Neuronal stem cell (in vitro differentiated cells): ENCODE measurements around the gene RYR2.
A peak's percentile ranks its signal among the peaks of the same experiment; 100 is the strongest.

Source experiments
- DNase-seq: peaks from one replicate; pipeline ENCODE4 v3.0.0-alpha.2; 2013; ENCODE audit warnings: low spot score
- H2AFZ ChIP-seq: one replicate; pipeline ENCODE4 v1.6.1; 2013; ENCODE audit warnings: mild to moderate bottlenecking, low read length, inconsistent platforms
- H2AK5ac ChIP-seq: 2 replicates; pipeline ENCODE4 v1.6.1; 2013; ENCODE audit warnings: low read depth, mild to moderate bottlenecking, inconsistent platforms, low read length, moderate library complexity, mixed read lengths
- H2BK120ac ChIP-seq: 2 replicates; pipeline ENCODE4 v1.6.1; 2013; ENCODE audit warnings: low read depth, mild to moderate bottlenecking, inconsistent platforms, low read length, moderate library complexity, mixed read lengths
- H2BK12ac ChIP-seq: one replicate; pipeline ENCODE4 v1.6.1; 2013; ENCODE audit warnings: low read length, inconsistent platforms
- H2BK15ac ChIP-seq: 2 replicates; pipeline ENCODE4 v1.6.1; 2013; ENCODE audit warnings: mild to moderate bottlenecking, low read length, inconsistent platforms, mixed read lengths
- H2BK5ac ChIP-seq: one replicate; pipeline ENCODE4 v1.6.1; 2013; ENCODE audit warnings: inconsistent platforms, mild to moderate bottlenecking, low read length, moderate library complexity
- H3K14ac ChIP-seq: one replicate; pipeline ENCODE4 v1.6.1; 2013; ENCODE audit warnings: low read length, inconsistent platforms
- H3K18ac ChIP-seq: 2 replicates; pipeline ENCODE4 v1.6.1; 2013; ENCODE audit warnings: low read length, inconsistent platforms
- H3K23ac ChIP-seq: 2 replicates; pipeline ENCODE4 v1.6.1; 2013; ENCODE audit warnings: low read depth, mild to moderate bottlenecking, mixed read lengths, low read length, inconsistent platforms; ENCODE audit not compliant: poor library complexity
- H3K27ac ChIP-seq: replicated peaks from 3 replicates; pipeline ENCODE4 v1.5.1; 2013; ENCODE audit warnings: low read length, inconsistent platforms
- H3K27me3 ChIP-seq, 3 experiments: 2 replicates each; pipeline ENCODE4 v1.6.1; 2013; ENCODE audit warnings: low read length in 3 of 3, mild to moderate bottlenecking in 2 of 3, inconsistent platforms in 1 of 3, low read depth in 1 of 3, mixed read lengths in 1 of 3, moderate library complexity in 1 of 3; ENCODE audit not compliant: control insufficient read depth in 3 of 3, insufficient read depth in 3 of 3
- H3K36me3 ChIP-seq, 2 donors: replicated peaks in 1 of 2; 2 replicates each; pipeline ENCODE4 v1.6.1; 2013; ENCODE audit warnings: low read length in 2 of 2; ENCODE audit not compliant: control insufficient read depth in 2 of 2, insufficient read depth in 2 of 2
- H3K4ac ChIP-seq: 2 replicates; pipeline ENCODE4 v1.6.1; 2013; ENCODE audit warnings: inconsistent platforms, mild to moderate bottlenecking, low read length, moderate library complexity
- H3K4me1 ChIP-seq, 2 donors: 1 replicate in 1 of 2; 2 replicates in 1 of 2; pipeline ENCODE4 v1.6.1; 2013; ENCODE audit warnings: low read length in 2 of 2, low read depth in 1 of 2; ENCODE audit not compliant: control insufficient read depth in 2 of 2, insufficient read depth in 1 of 2
- H3K4me2 ChIP-seq: one replicate; pipeline ENCODE4 v1.6.1; 2013; ENCODE audit warnings: mild to moderate bottlenecking, low read length, inconsistent platforms; ENCODE audit not compliant: insufficient read depth, poor library complexity, severe bottlenecking
- H3K4me3 ChIP-seq, 2 donors: 2 replicates each; pipeline ENCODE4 v1.5.1; 2013; ENCODE audit warnings: low read length in 2 of 2, mild to moderate bottlenecking in 2 of 2, inconsistent platforms in 1 of 2, moderate library complexity in 1 of 2
- H3K79me1 ChIP-seq: one replicate; pipeline ENCODE4 v1.6.1; 2013; ENCODE audit warnings: low read depth, mild to moderate bottlenecking, inconsistent platforms, low read length, moderate library complexity
- H3K9ac ChIP-seq: one replicate; pipeline ENCODE4 v1.6.1; 2013; ENCODE audit warnings: mild to moderate bottlenecking, low read depth, low read length, inconsistent platforms; ENCODE audit not compliant: poor library complexity
- H3K9me3 ChIP-seq, 2 donors: replicated peaks in 1 of 2; 2 replicates each; pipeline versions ENCODE3 to v1.6.1; 2013; ENCODE audit warnings: low read length in 2 of 2, mild to moderate bottlenecking in 2 of 2, inconsistent platforms in 1 of 2, low read depth in 1 of 2, mixed read lengths in 1 of 2, moderate library complexity in 1 of 2; ENCODE audit not compliant: control insufficient read depth in 2 of 2, insufficient read depth in 1 of 2
- H4K8ac ChIP-seq: one replicate; pipeline ENCODE4 v1.6.1; 2013; ENCODE audit warnings: low read depth, mild to moderate bottlenecking, inconsistent platforms, low read length, moderate library complexity
- H4K91ac ChIP-seq: one replicate; pipeline ENCODE4 v1.6.1; 2013; ENCODE audit warnings: low read length, low read depth, mild to moderate bottlenecking, inconsistent platforms; ENCODE audit not compliant: poor library complexity
- WGBS, 2 donors: extraction: QIAGEN DNeasy Blood & Tissue Kit; methylation state at CpG; one replicate each; pipeline ENCODE4 v1.1.7; 2013; ENCODE audit warnings: missing lambda C conversion rate in 2 of 2, mixed read lengths in 1 of 2; ENCODE audit not compliant: insufficient read length in 2 of 2, insufficient replicate concordance in 1 of 2; ENCODE audit errors: extremely low coverage in 2 of 2; 5-methylcytosine and 5-hydroxymethylcytosine counted together

RYR2 gene

GRCh38 chr1:237041461-237041794 lies 556 bp upstream of the RYR2 start:
- Histone ChIP-seq H4K8ac (no peak overlapping the region), H3K27ac (no peak overlapping the region), H2BK15ac (no peak overlapping the region), H2BK5ac (no peak overlapping the region), H2AK5ac (no peak overlapping the region), H3K27me3 (peaks cover 13 to 57% (median 32%) of the 10 kb centered on the region in 3 experiments), H3K4me3 (no peak overlapping the region), H3K36me3 (no peaks in the 10 kb centered on the region), H3K4ac (no peak overlapping the region), H2BK120ac (no peak overlapping the region), H3K14ac (no peak overlapping the region), H3K79me1 (no peaks in the 10 kb centered on the region), H3K23ac (no peak overlapping the region), H4K91ac (no peak overlapping the region), H2AFZ (peak overlapping the region; percentile 47), H3K4me2 (peak overlapping the region; percentile 46), H3K4me1 (peaks cover 4 to 5% of the 10 kb centered on the region in 2 donors), H3K18ac (no peak overlapping the region), H2BK12ac (no peak overlapping the region), H3K9ac (no peak overlapping the region), H3K9me3 (peaks cover 0 to 2% of the 10 kb centered on the region in 2 donors)
- no CpG with 5 or more reads among the region's 7 CpGs for WGBS, 2 donors
- DNase-seq, result no peak

- Histone ChIP-seq H3K36me3 (no peaks in the 10 kb centered on the region), H4K91ac (no peak overlapping the region), H3K4ac (no peak overlapping the region), H3K14ac (no peak overlapping the region), H3K4me3 (peak overlapping the region; percentile 38 to 87), H2BK12ac (no peak overlapping the region), H3K4me2 (peak overlapping the region; percentile 91), H3K9me3 (peaks cover 0 to 2% of the 10 kb centered on the region in 2 donors), H3K18ac (peak overlapping the region; percentile 71), H3K79me1 (no peaks in the 10 kb centered on the region), H3K9ac (peak overlapping the region; percentile 81), H3K27me3 (peaks cover 13 to 61% (median 32%) of the 10 kb centered on the region in 3 experiments), H3K4me1 (peaks cover 4 to 5% of the 10 kb centered on the region in 2 donors), H2BK15ac (no peak overlapping the region), H4K8ac (no peak overlapping the region), H2AFZ (peak overlapping the region; percentile 85), H2AK5ac (no peak overlapping the region), H3K23ac (peak overlapping the region; percentile 95), H3K27ac (no peak overlapping the region), H2BK120ac (no peak overlapping the region), H2BK5ac (no peak overlapping the region)
- WGBS, 2 donors, result no CpG with 5 or more reads among the region's 41 CpGs
- peak; percentile 48 for DNase-seq
Observed at GRCh38 chr1:237042526-237042891, 525 bp downstream of the RYR2 start.

- Histone ChIP-seq H2BK5ac (no peak overlapping the region), H3K9ac (peak overlapping the region; percentile 86), H2AK5ac (no peak overlapping the region), H3K14ac (peak overlapping the region; percentile 56), H2AFZ (peak overlapping the region; percentile 85), H3K36me3 (no peaks in the 10 kb centered on the region), H3K9me3 (peaks cover 0 to 2% of the 10 kb centered on the region in 2 donors), H2BK120ac (no peak overlapping the region), H3K4me1 (peaks cover 4 to 5% of the 10 kb centered on the region in 2 donors), H3K23ac (peak overlapping the region; percentile 95), H3K27ac (no peak overlapping the region), H2BK12ac (no peak overlapping the region), H3K79me1 (no peaks in the 10 kb centered on the region), H4K8ac (no peak overlapping the region), H3K4me2 (peak overlapping the region; percentile 91), H3K4ac (no peak overlapping the region), H2BK15ac (no peak overlapping the region), H3K4me3 (peak overlapping the region; percentile 38 to 87), H4K91ac (no peak overlapping the region), H3K18ac (peak overlapping the region; percentile 83), H3K27me3 (peaks cover 13 to 63% (median 32%) of the 10 kb centered on the region in 3 experiments)
- no CpG with 5 or more reads among the region's 55 CpGs for WGBS, 2 donors
- DNase-seq, result peak; percentile 26
Observed at GRCh38 chr1:237042892-237043576, 1.1 kb downstream of the RYR2 start.

- Histone ChIP-seq H3K4me1 (peaks cover 4 to 5% of the 10 kb centered on the region in 2 donors), H2BK12ac (no peak overlapping the region), H3K27me3 (peaks cover 13 to 72% (median 32%) of the 10 kb centered on the region in 3 experiments), H3K79me1 (no peaks in the 10 kb centered on the region), H2BK5ac (no peak overlapping the region), H4K91ac (no peak overlapping the region), H3K9ac (no peak overlapping the region), H4K8ac (no peak overlapping the region), H3K14ac (no peak overlapping the region), H2AFZ (no peak overlapping the region), H2BK15ac (no peak overlapping the region), H3K36me3 (no peaks in the 10 kb centered on the region), H3K9me3 (peaks cover 0 to 2% of the 10 kb centered on the region in 2 donors), H3K4ac (no peak overlapping the region), H3K27ac (no peak overlapping the region), H3K18ac (no peak overlapping the region), H3K4me3 (no peak overlapping the region), H3K23ac (no peak overlapping the region), H2BK120ac (no peak overlapping the region), H3K4me2 (no peak overlapping the region), H2AK5ac (no peak overlapping the region)
- no peak for DNase-seq
- no CpG with 5 or more reads among the region's 14 CpGs for WGBS, 2 donors
Observed at GRCh38 chr1:237043846-237044636, 2.1 kb downstream of the RYR2 start.
